ENCODE results near the gene ATP6V0D1.
A peak's percentile ranks its signal among the peaks of the same experiment; 100 is the strongest.

Gene ATP6V0D1

GRCh38 chr16:67463059-67463458 lies 17.9 kb downstream of the ATP6V0D1 start:
- Histone ChIP-seq H3K79me2 (peaks cover 80% of the 10 kb centered on the region), H3K4me1 (peaks cover 28% of the 10 kb centered on the region), H2AFZ (no peak overlapping the region), H3K9ac (no peak overlapping the region), H3K4me2 (ENCODE audit: low read length) (no peak overlapping the region), H3K27me3 (ENCODE audit: control insufficient read depth, insufficient read depth, low read length) (no peaks in the 10 kb centered on the region), H3K4me3 (ENCODE audit: low read depth, low read length) (no peak overlapping the region), H3K9me3 (ENCODE audit: control insufficient read depth, low read length) (no peaks in the 10 kb centered on the region), H3K27ac (no peak overlapping the region), H3K36me3 (ENCODE audit: control insufficient read depth, insufficient read depth, low read length) (no peaks in the 10 kb centered on the region)
- TF ChIP-seq CTCF (IDR thresholded peaks at IDR 0.05), result no peak

GRCh38 chr16:67462279-67462655 lies 18.7 kb downstream of the ATP6V0D1 start:
- H3K4me2 ChIP-seq (ENCODE audit: low read length), result no peak overlapping the region
- no peaks in the 10 kb centered on the region for H3K36me3 ChIP-seq (ENCODE audit: control insufficient read depth, insufficient read depth, low read length)
- H3K4me3 ChIP-seq (ENCODE audit: low read depth, low read length), result no peak overlapping the region
- H3K9me3 ChIP-seq (ENCODE audit: control insufficient read depth, low read length), result no peaks in the 10 kb centered on the region
- no peak for TF ChIP-seq CTCF (IDR thresholded peaks at IDR 0.05)
- H3K79me2 ChIP-seq, result peaks cover 72% of the 10 kb centered on the region
- H3K9ac ChIP-seq, result no peak overlapping the region
- peaks cover 34% of the 10 kb centered on the region for H3K4me1 ChIP-seq
- no peaks in the 10 kb centered on the region for H3K27me3 ChIP-seq (ENCODE audit: control insufficient read depth, insufficient read depth, low read length)
- H2AFZ ChIP-seq, result no peak overlapping the region
- no peak overlapping the region for H3K27ac ChIP-seq

GRCh38 chr16:67461600-67462278 lies 19.2 kb downstream of the ATP6V0D1 start:
- no peak overlapping the region for H3K9ac ChIP-seq
- TF ChIP-seq CTCF (IDR thresholded peaks at IDR 0.05), result no peak
- no peaks in the 10 kb centered on the region for H3K36me3 ChIP-seq (ENCODE audit: control insufficient read depth, insufficient read depth, low read length)
- no peak overlapping the region for H2AFZ ChIP-seq
- peaks cover 70% of the 10 kb centered on the region for H3K79me2 ChIP-seq
- no peak overlapping the region for H3K27ac ChIP-seq
- H3K4me3 ChIP-seq (ENCODE audit: low read depth, low read length), result no peak overlapping the region
- H3K27me3 ChIP-seq (ENCODE audit: control insufficient read depth, insufficient read depth, low read length), result no peaks in the 10 kb centered on the region
- peaks cover 39% of the 10 kb centered on the region for H3K4me1 ChIP-seq
- no peaks in the 10 kb centered on the region for H3K9me3 ChIP-seq (ENCODE audit: control insufficient read depth, low read length)
- H3K4me2 ChIP-seq (ENCODE audit: low read length), result no peak overlapping the region

DNA sequence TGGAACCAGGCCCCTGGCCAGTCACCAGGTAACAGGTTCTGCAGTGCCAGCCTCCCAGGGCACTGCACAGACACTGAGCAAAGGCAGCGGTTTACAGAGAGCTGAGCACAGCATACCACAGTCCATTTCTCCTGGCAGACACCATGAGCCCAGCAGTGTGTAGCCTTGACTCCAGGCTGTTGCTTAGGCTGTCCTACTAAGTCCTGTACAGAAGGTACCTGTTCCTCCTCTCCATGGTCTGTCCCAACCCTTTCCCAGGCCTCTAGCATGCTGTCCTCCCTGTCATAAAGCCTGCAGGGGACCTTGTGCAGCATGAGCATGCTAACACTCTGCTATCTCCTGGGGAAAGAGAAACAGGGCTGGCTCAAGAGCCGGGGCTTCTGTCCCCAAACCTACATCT lies 20.0 kb downstream of the ATP6V0D1 start:
- Histone ChIP-seq H3K9ac (no peak overlapping the region), H3K27me3 (ENCODE audit: control insufficient read depth, insufficient read depth, low read length) (no peaks in the 10 kb centered on the region), H2AFZ (no peak overlapping the region), H3K4me3 (ENCODE audit: low read depth, low read length) (no peak overlapping the region), H3K4me2 (ENCODE audit: low read length) (no peak overlapping the region), H3K36me3 (ENCODE audit: control insufficient read depth, insufficient read depth, low read length) (no peaks in the 10 kb centered on the region), H3K79me2 (peaks cover 72% of the 10 kb centered on the region), H3K9me3 (ENCODE audit: control insufficient read depth, low read length) (no peaks in the 10 kb centered on the region), H3K27ac (peak overlapping the region; percentile 11), H3K4me1 (peaks cover 44% of the 10 kb centered on the region)
- TF ChIP-seq CTCF (IDR thresholded peaks at IDR 0.05), result no peak

DNA sequence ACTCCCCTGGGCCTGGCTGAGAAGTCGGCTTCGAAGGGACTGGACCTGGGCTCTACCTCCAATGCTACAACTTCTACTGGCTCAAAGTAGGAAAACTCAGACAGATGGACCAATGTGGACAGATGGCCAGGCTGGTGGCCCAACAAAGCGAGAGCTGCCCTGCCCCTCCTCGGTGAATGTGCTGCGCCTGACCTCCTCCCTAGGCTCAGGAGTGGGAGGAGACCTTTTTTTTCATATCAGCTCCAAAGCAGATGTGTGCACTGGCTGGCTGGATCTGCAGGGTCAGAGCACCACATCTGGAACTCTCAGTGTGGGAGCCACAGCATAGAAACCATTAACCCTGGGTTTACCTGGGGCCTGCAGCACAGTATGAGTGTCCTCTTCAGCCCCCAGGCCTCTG lies 20.8 kb downstream of the ATP6V0D1 start:
- no peaks in the 10 kb centered on the region for H3K36me3 ChIP-seq (ENCODE audit: control insufficient read depth, insufficient read depth, low read length)
- no peaks in the 10 kb centered on the region for H3K27me3 ChIP-seq (ENCODE audit: control insufficient read depth, insufficient read depth, low read length)
- no peak overlapping the region for H3K4me2 ChIP-seq (ENCODE audit: low read length)
- peaks cover 72% of the 10 kb centered on the region for H3K79me2 ChIP-seq
- H3K27ac ChIP-seq, result peak overlapping the region; percentile 11
- H3K4me3 ChIP-seq (ENCODE audit: low read depth, low read length), result no peak overlapping the region
- no peak overlapping the region for H3K9ac ChIP-seq
- TF ChIP-seq CTCF (IDR thresholded peaks at IDR 0.05), result no peak
- peaks cover 44% of the 10 kb centered on the region for H3K4me1 ChIP-seq
- H2AFZ ChIP-seq, result no peak overlapping the region
- no peaks in the 10 kb centered on the region for H3K9me3 ChIP-seq (ENCODE audit: control insufficient read depth, low read length)

Measured in parathyroid adenoma (tissue), 2 donors.